Measurements from ENCODE around the gene JUN. TPM values are rescaled to one million over a fixed set of nuclear protein-coding genes. Genes with fewer than 3 reads are reported as not detected.

Gene JUN
- total and polyA plus RNA-seq, 3 experiments from 2014 or later: 25.5 to 163 (median 27.7) TPM

DNA sequence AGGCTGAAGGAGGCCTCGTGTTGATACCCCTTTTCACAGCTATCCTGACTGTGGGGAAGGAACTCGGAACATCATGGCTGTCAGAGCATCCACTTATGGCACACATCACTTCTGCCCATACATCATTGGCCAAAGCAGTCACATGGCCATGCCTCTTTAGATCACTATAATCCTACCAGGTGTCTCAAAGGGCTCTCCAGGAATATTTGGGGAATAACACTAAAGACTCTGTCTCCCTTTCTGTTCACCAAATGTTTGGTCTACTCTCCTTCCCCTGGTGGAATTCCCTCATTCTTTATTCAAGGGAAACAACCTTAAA is 3.0 kb upstream of the JUN start:
- H3K27me3 ChIP-seq (ENCODE audit: insufficient read depth, low read length, poor library complexity, severe bottlenecking): no peaks in the 10 kb centered on the region

DNA sequence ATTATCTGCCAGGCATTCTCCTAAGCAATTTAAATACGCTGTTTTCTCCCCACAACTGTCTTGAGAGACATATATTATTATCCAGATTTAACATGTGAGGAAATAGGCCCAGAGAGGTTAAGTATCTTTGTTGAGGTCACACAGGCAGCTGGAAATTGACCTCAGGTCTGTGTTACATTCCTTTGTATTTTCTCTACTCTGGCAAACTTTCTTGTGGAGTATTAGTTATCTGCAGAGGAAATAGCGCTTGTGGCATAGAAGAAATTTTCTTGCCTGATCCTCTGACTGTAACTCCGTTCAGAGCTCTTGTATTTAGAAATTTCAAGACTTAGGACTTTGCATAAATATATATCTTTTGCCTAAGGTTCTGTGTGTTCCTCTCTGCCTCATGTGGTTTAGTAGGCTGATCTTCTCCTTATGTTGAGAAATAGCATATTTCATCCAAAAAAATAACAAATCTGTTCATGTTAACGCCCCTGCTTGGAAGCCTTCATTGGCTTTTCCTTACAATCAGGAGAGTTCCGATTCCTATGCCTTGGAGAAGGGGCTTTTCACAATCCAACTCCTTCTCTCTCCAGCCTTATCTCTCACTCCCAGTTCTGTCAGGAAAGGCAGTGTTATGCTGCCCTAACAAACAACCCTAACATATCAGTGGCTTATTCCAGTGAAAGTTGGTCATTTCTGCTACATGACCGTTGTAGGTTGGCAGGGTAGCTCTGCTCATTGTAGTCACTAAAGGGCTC is 2.5 kb upstream of the JUN start:
- Mint-ChIP-seq H3K27me3 (peaks cover 0 to 19% of the 10 kb centered on the region in 2 donors), H3K4me1 (peaks cover 36 to 63% (median 49%) of the 10 kb centered on the region in 3 donors), H3K36me3 (peaks cover 17 to 41% (median 19%) of the 10 kb centered on the region in 3 donors), H3K27ac (peak overlapping the region; percentile 31 to 100 (median 98)), H3K4me3 (peak overlapping the region; percentile 33 to 93 (median 91)), H3K9me3 (peaks cover 0 to 10% (median 3%) of the 10 kb centered on the region in 5 donors)
- Histone ChIP-seq H3K4me3 (ENCODE audit: low read length) (no peak overlapping the region), H3K4me1 (ENCODE audit: insufficient read depth, low read length) (peaks cover 19% of the 10 kb centered on the region), H3K9me3 (ENCODE audit: low read length) (no peaks in the 10 kb centered on the region), H3K36me3 (ENCODE audit: insufficient read depth, low read length) (no peaks in the 10 kb centered on the region), H3K27ac (ENCODE audit: low read depth, low read length) (no peak overlapping the region), H3K27me3 (ENCODE audit: insufficient read depth, low read length, poor library complexity, severe bottlenecking) (no peaks in the 10 kb centered on the region)
- peak in 1 of 5 donors; percentile 7 for DNase-seq
- CTCF ChIA-PET: interaction anchor here (0.8 to 1.9 kb wide), 6 partner anchors 9 to 913 kb away, joined by 3 to 6 read pairs (median 3); no protein-coding TSS in a partner anchor
- POLR2A ChIA-PET: interaction anchor here (1.0 to 4.8 kb wide), 6 partner anchors 9 to 262 kb away, joined by 3 to 33 read pairs (median 4); no protein-coding TSS in a partner anchor

More for the DNA sequence above, 3.0 kb upstream of the JUN start:
- Mint-ChIP-seq H3K27me3 (peaks cover 0 to 16% of the 10 kb centered on the region in 2 donors), H3K9me3 (peaks cover 0 to 10% (median under 1%) of the 10 kb centered on the region in 5 donors), H3K27ac (peak overlapping the region; percentile 28 to 100 (median 96)), H3K4me1 (peaks cover 33 to 59% (median 45%) of the 10 kb centered on the region in 3 donors), H3K4me3 (peak overlapping the region in 4 of 7 donors; percentile 25 to 93 (median 34)), H3K36me3 (peaks cover 17 to 38% (median 18%) of the 10 kb centered on the region in 3 donors)
- Histone ChIP-seq H3K4me3 (ENCODE audit: low read length) (no peak overlapping the region), H3K27ac (ENCODE audit: low read depth, low read length) (no peak overlapping the region), H3K36me3 (ENCODE audit: insufficient read depth, low read length) (no peaks in the 10 kb centered on the region), H3K9me3 (ENCODE audit: low read length) (no peaks in the 10 kb centered on the region), H3K4me1 (ENCODE audit: insufficient read depth, low read length) (peaks cover 14% of the 10 kb centered on the region)
- no peak for DNase-seq
- POLR2A ChIA-PET: no interaction called here
- CTCF ChIA-PET: interaction anchor here (1.4 kb wide), 1 partner anchor 8 kb away, joined by 3 read pairs; no protein-coding TSS in a partner anchor

DNA sequence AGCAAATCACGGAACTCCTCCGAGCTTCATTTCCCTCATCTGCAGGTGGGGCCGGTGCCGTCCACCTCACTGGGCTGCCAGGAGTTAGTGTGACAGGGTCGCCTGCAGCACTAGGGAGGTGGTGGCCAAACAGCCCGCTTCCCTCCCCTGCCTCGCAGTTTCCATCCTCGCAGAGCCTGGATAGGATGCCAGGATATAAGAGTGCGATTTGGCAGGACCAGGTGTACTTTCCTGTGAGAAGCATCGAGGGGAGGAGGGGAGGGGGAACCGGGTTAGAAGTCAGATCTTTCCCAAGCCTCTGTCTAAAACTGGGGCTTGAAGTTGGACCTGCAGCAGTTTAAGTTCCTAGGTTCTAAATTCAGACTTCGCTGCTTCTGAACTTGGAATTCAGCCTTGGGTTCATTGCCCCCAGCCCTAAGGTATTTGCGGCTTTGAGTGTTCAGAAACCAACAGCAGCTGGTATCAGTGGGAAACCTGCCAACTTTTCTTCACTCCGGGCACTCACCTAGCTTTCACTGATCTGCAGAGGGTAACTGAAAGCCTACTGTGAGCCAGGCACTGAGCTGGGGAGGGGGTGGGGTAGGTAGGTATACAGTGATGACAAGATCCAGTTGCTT is 1.7 kb upstream of the JUN start:
- Mint-ChIP-seq H3K27me3 (peaks cover 0 to 19% of the 10 kb centered on the region in 2 donors), H3K4me1 (peaks cover 31 to 62% (median 48%) of the 10 kb centered on the region in 3 donors), H3K27ac (peak overlapping the region; percentile 95 to 100 (median 100)), H3K9me3 (peaks cover 0 to 10% (median 3%) of the 10 kb centered on the region in 5 donors), H3K4me3 (peak overlapping the region; percentile 86 to 97 (median 92)), H3K36me3 (peaks cover 17 to 42% (median 19%) of the 10 kb centered on the region in 3 donors)
- Histone ChIP-seq H3K36me3 (ENCODE audit: insufficient read depth, low read length) (no peaks in the 10 kb centered on the region), H3K4me3 (ENCODE audit: low read length) (peak overlapping the region; percentile 92), H3K4me1 (ENCODE audit: insufficient read depth, low read length) (peaks cover 19% of the 10 kb centered on the region), H3K9me3 (ENCODE audit: low read length) (no peaks in the 10 kb centered on the region), H3K27me3 (ENCODE audit: insufficient read depth, low read length, poor library complexity, severe bottlenecking) (no peaks in the 10 kb centered on the region), H3K27ac (ENCODE audit: low read depth, low read length) (peak overlapping the region; percentile 99)
- CTCF ChIA-PET: interaction anchor here (0.8 to 3.2 kb wide), 8 partner anchors 13 to 920 kb away, joined by 3 to 10 read pairs (median 4); no protein-coding TSS in a partner anchor
- POLR2A ChIA-PET: interaction anchor here (0.6 to 4.8 kb wide), 11 partner anchors 10 to 262 kb away, joined by 3 to 33 read pairs (median 6); no protein-coding TSS in a partner anchor
- peak; percentile 16 to 60 (median 43) for DNase-seq

DNA sequence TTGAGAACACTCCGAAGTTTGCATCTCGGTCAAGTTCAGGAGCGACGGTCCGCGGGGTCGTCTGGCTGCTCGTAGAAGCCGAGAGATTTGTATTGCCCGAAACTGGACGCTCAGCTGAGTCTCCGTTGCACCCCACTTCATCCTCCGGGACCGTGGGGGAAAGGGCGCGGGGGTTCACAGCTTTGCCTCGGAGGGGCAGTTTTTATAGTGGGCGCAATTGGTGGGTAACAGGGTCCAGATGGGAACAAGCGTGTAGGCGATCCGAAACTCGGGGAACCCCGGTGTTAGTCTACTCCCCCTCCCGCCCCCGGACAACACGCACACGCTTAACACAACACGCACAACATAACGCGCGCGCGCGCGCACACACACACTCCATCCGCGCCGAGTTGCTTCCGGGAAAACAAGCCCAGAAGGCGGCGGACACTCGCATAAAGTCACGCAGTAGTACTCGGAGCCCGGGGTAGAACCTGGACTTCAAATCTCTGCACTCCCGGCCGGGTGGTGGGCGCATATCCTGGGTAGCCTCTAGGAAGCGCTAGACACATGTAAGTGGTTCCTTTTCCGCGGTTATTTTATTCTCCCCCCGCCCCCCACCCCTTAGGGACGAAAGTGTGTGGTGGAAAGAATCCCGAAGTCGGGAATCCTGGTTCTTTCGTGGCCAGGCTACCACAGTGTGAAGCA is 1.1 kb upstream of the JUN start:
- peaks cover 19% of the 10 kb centered on the region for H3K4me1 ChIP-seq (ENCODE audit: insufficient read depth, low read length)
- Mint-ChIP-seq H3K4me1 (peaks cover 29 to 62% (median 49%) of the 10 kb centered on the region in 3 donors), H3K36me3 (peaks cover 17 to 42% (median 19%) of the 10 kb centered on the region in 3 donors), H3K27me3 (peaks cover 0 to 19% of the 10 kb centered on the region in 2 donors), H3K27ac (peak overlapping the region; percentile 95 to 100 (median 100)), H3K9me3 (peaks cover 0 to 10% (median 3%) of the 10 kb centered on the region in 5 donors), H3K4me3 (peak overlapping the region; percentile 86 to 97 (median 92))
- H3K27ac ChIP-seq (ENCODE audit: low read depth, low read length): peak overlapping the region; percentile 99
- H3K36me3 ChIP-seq (ENCODE audit: insufficient read depth, low read length): no peaks in the 10 kb centered on the region
- POLR2A ChIA-PET: interaction anchor here (0.6 to 4.8 kb wide), 14 partner anchors 10 to 512 kb away, joined by 3 to 33 read pairs (median 10); partner anchors contain the start of gene FGGY
- CTCF ChIA-PET: interaction anchor here (1.0 to 3.2 kb wide), 10 partner anchors 14 to 921 kb away, joined by 3 to 10 read pairs (median 6); partner anchors contain the start of gene MYSM1
- H3K9me3 ChIP-seq (ENCODE audit: low read length): no peaks in the 10 kb centered on the region
- no peaks in the 10 kb centered on the region for H3K27me3 ChIP-seq (ENCODE audit: insufficient read depth, low read length, poor library complexity, severe bottlenecking)
- DNase-seq: peak; percentile 82 to 96 (median 88)
- peak overlapping the region; percentile 92 for H3K4me3 ChIP-seq (ENCODE audit: low read length)

DNA sequence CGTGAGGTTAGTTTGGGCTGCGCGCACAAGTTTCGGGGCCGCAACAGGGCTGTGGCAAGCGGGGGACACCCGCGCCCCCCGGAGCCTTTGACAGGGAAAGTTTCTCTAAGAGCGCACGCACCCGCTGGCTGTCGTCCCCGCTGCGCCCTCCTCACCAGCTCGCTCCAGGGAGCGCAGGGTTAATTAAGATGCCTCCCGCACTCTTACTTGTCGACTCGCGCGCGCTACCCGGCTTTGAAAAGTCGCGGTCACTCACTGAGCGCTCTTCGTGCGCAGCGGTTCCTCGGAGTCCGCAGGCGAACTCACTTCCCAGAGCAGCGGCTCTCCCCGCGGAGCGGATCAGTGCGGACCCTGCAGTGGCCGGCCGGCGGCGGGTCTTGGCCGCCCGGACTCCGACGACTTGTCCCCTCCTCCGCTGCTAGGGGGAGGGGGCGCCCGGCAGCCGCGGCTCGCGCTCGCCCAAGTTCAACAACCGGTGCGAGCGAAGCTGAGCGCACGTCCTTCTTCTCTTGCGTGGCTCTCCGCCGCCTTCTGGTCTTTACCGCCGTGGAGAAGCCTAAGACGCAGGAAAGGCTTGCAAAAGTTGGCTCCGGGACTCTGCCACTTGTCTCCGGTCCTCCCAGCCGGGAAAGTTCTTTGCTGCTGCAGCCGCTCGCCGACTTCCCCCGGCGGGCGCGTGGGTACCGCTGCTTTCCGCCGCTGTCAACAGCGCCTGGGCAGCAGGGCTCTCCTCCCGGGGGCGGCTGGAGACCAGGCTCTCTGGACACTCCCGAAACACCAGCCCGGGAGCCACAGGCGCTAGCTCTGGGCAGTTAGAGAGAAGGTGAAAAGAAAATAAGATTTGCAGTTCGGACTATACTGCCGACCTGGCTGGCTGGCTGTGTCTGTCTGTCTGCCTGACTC is 506 bp downstream of the JUN start:
- peak overlapping the region; percentile 74 for H3K4me3 ChIP-seq (ENCODE audit: low read length)
- Mint-ChIP-seq H3K9me3 (peaks cover 0 to 9% (median 3%) of the 10 kb centered on the region in 5 donors), H3K27ac (peak overlapping the region; percentile 95 to 100 (median 98)), H3K36me3 (peaks cover 5 to 36% (median 12%) of the 10 kb centered on the region in 3 donors), H3K4me1 (peaks cover 25 to 59% (median 41%) of the 10 kb centered on the region in 3 donors), H3K4me3 (peak overlapping the region; percentile 86 to 97 (median 92)), H3K27me3 (peaks cover 0 to 19% of the 10 kb centered on the region in 2 donors)
- ChIA-PET CTCF (interaction anchor here (0.8 to 3.2 kb wide), 18 partner anchors 16 to 922 kb away, joined by 3 to 11 read pairs (median 4); partner anchors contain the start of genes FGGY and MYSM1), POLR2A (interaction anchor here (0.6 to 4.8 kb wide), 24 partner anchors 12 to 1030 kb away, joined by 3 to 33 read pairs (median 4); partner anchors contain the start of gene FGGY)
- H3K27me3 ChIP-seq (ENCODE audit: insufficient read depth, low read length, poor library complexity, severe bottlenecking): no peaks in the 10 kb centered on the region
- DNase-seq: peak; percentile 16 to 77 (median 59)
- H3K36me3 ChIP-seq (ENCODE audit: insufficient read depth, low read length): no peaks in the 10 kb centered on the region
- peaks cover 19% of the 10 kb centered on the region for H3K4me1 ChIP-seq (ENCODE audit: insufficient read depth, low read length)
- peak overlapping the region; percentile 99 for H3K27ac ChIP-seq (ENCODE audit: low read depth, low read length)
- no peaks in the 10 kb centered on the region for H3K9me3 ChIP-seq (ENCODE audit: low read length)

DNA sequence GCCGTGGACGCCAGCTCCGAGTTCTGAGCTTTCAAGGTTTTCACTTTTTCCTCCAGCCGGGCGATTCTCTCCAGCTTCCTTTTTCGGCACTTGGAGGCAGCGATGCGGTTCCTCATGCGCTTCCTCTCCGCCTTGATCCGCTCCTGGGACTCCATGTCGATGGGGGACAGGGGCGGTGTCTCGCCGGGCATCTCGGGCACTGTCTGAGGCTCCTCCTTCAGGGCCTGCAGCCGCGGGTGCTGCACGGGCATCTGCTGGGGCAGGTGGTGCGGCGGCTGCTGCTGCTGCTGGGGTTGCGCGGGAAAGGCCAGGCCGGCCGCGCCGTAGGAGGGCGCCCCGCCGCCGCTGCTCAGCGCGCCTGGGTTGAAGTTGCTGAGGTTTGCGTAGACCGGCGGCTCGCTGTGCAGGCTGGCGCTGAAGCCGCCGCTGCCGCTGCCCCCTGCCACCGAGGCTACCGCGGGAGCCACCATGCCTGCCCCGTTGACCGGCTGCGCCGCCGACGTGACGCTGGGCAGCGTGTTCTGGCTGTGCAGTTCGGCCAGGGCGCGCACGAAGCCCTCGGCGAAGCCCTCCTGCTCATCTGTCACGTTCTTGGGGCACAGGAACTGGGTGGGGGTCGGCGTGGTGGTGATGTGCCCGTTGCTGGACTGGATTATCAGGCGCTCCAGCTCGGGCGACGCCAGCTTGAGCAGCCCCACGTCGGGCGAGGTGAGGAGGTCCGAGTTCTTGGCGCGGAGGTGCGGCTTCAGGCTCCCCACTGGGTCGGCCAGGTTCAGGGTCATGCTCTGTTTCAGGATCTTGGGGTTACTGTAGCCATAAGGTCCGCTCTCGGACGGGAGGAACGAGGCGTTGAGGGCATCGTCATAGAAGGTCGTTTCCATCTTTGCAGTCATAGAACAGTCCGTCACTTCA is 1.4 kb downstream of the JUN start:
- DNase-seq: peak; percentile 25 to 73 (median 58)
- peak overlapping the region; percentile 86 to 97 (median 92) for H3K4me3 Mint-ChIP-seq
- H3K27me3 Mint-ChIP-seq: peaks cover 0 to 19% of the 10 kb centered on the region in 2 donors
- POLR2A ChIA-PET: interaction anchor here (0.6 to 4.8 kb wide), 17 partner anchors 8 to 1031 kb away, joined by 3 to 33 read pairs (median 5); partner anchors contain the start of gene FGGY
- peaks cover 0 to 31% (median 8%) of the 10 kb centered on the region in 3 donors for H3K36me3 Mint-ChIP-seq
- peaks cover 19% of the 10 kb centered on the region for H3K4me1 ChIP-seq (ENCODE audit: insufficient read depth, low read length)
- no peaks in the 10 kb centered on the region for H3K27me3 ChIP-seq (ENCODE audit: insufficient read depth, low read length, poor library complexity, severe bottlenecking)
- peaks cover 23 to 55% (median 41%) of the 10 kb centered on the region in 3 donors for H3K4me1 Mint-ChIP-seq
- H3K27ac Mint-ChIP-seq: peak overlapping the region; percentile 93 to 97 (median 96)
- CTCF ChIA-PET: interaction anchor here (0.7 to 3.2 kb wide), 29 partner anchors 9 to 976 kb away, joined by 3 to 11 read pairs (median 3); no protein-coding TSS in a partner anchor
- peak overlapping the region; percentile 74 for H3K4me3 ChIP-seq (ENCODE audit: low read length)
- H3K9me3 ChIP-seq (ENCODE audit: low read length): no peaks in the 10 kb centered on the region
- H3K27ac ChIP-seq (ENCODE audit: low read depth, low read length): peak overlapping the region; percentile 99
- peaks cover 0 to 7% (median 0%) of the 10 kb centered on the region in 5 donors for H3K9me3 Mint-ChIP-seq
- no peaks in the 10 kb centered on the region for H3K36me3 ChIP-seq (ENCODE audit: insufficient read depth, low read length)
